DMS153 (cell line): ENCODE measurements around the gene DIP2B.
A peak's percentile ranks its signal among the peaks of the same experiment; 100 is the strongest.

Source experiments
- DNase-seq: peaks from one replicate; lab custom pipeline; 2025; lab: John Stamatoyannopoulos, UW

The DIP2B gene

GRCh38 chr12:50638482-50638880, 133.7 kb downstream of the DIP2B start:
- no peak for DNase-seq

- peak; percentile 23 for DNase-seq
These were observed 134.9 kb downstream of the DIP2B start for GRCh38 chr12:50639721-50640120.

- DNase-seq = no peak
These were observed 135.6 kb downstream of the DIP2B start for GRCh38 chr12:50640321-50640939.

- no peak for DNase-seq
These were observed 136.8 kb downstream of the DIP2B start for GRCh38 chr12:50641566-50641965.

GRCh38 chr12:50642035-50642451, 137.3 kb downstream of the DIP2B start:
- no peak for DNase-seq

GRCh38 chr12:50642761-50643160, 138.0 kb downstream of the DIP2B start:
- DNase-seq = no peak

GRCh38 chr12:50647031-50647430, 142.2 kb downstream of the DIP2B start:
- DNase-seq = no peak

- DNase-seq = no peak
These were observed 142.7 kb downstream of the DIP2B start for GRCh38 chr12:50647479-50647878.

GRCh38 chr12:50650285-50650684, 145.5 kb downstream of the DIP2B start:
- DNase-seq = no peak

- DNase-seq = no peak
These were observed 150.7 kb downstream of the DIP2B start for GRCh38 chr12:50655374-50655921.

- no peak for DNase-seq
These were observed 154.5 kb downstream of the DIP2B start for GRCh38 chr12:50659260-50659659.

- peak; percentile 81 for DNase-seq
These were observed 155.1 kb downstream of the DIP2B start for GRCh38 chr12:50659690-50660424.

- no peak for DNase-seq
These were observed 155.6 kb downstream of the DIP2B start for GRCh38 chr12:50660425-50660822.

- DNase-seq = no peak
These were observed 156.7 kb downstream of the DIP2B start for GRCh38 chr12:50661300-50662115.

- DNase-seq = no peak
These were observed 157.3 kb downstream of the DIP2B start for GRCh38 chr12:50662116-50662510.

- DNase-seq = no peak
These were observed 160.4 kb downstream of the DIP2B start for GRCh38 chr12:50665170-50665569.

- no peak for DNase-seq
These were observed 160.8 kb downstream of the DIP2B start for GRCh38 chr12:50665609-50666008.

GRCh38 chr12:50666023-50666422, 161.2 kb downstream of the DIP2B start:
- DNase-seq = no peak

GRCh38 chr12:50672158-50672557, 167.4 kb downstream of the DIP2B start:
- DNase-seq = no peak

GRCh38 chr12:50676756-50677155, 172.0 kb downstream of the DIP2B start:
- no peak for DNase-seq

GRCh38 chr12:50677858-50678257, 173.1 kb downstream of the DIP2B start:
- DNase-seq = no peak

- DNase-seq = no peak
These were observed 174.0 kb downstream of the DIP2B start for GRCh38 chr12:50678650-50679365.
